PC-9 (cell line): ENCODE results near the gene SLC44A5. TPM values are rescaled to one million over a fixed set of nuclear protein-coding genes. Genes with fewer than 3 reads are reported as not detected.

ENCODE experiments used
- BruUV-seq: library from RNA; stranded (reverse); fragments of 400-500 nt; replicated peaks from 2 replicates; lab custom pipeline; 2021; lab: Mats Ljungman, UMichigan
- CTCF ChIA-PET: fragments of 300-600 bp; sonication (Branson Sonifier 250); formaldehyde crosslinking; loops from one replicate; lab custom pipeline; 2022; ENCODE audit warnings: antibody characterized with exemption; lab: Charles Lee
- POLR2A ChIA-PET: fragments of 300-600 bp; sonication (Branson Sonifier 250); formaldehyde crosslinking; loops from one replicate; lab custom pipeline; 2022; ENCODE audit warnings: antibody characterized with exemption; ENCODE audit not compliant: unreplicated experiment; lab: Charles Lee
- DNase-seq, 2 experiments: peaks; one replicate each; pipeline versions ENCODE4 v3.0.0 to v3.0.0-alpha.2; 2015 to 2022; ENCODE audit warnings: mixed read lengths in 1 of 2
- H2AFZ ChIP-seq: fragments of 200-600 bp; sonication (generic); 2 replicates; pipeline ENCODE4 v1.8.1; 2017; ENCODE audit warnings: antibody characterized with exemption
- H3F3A ChIP-seq: fragments of 200-600 bp; sonication (generic); 2 replicates; pipeline ENCODE4 v1.8.1; 2017; ENCODE audit warnings: antibody characterized with exemption, mild to moderate bottlenecking, low read depth; ENCODE audit not compliant: insufficient read depth
- H3K27ac ChIP-seq: fragments of 200-600 bp; sonication (generic); 2 replicates; pipeline ENCODE4 v1.6.1; 2016; ENCODE audit warnings: mixed run types
- H3K27me3 ChIP-seq: fragments of 200-600 bp; sonication (generic); 2 replicates; pipeline ENCODE4 v1.6.1; 2016; ENCODE audit warnings: low read depth, mixed run types; ENCODE audit not compliant: insufficient read depth
- H3K36me3 ChIP-seq: fragments of 200-600 bp; sonication (generic); 2 replicates; pipeline ENCODE4 v1.6.1; 2016; ENCODE audit warnings: low read depth, mixed run types
- H3K4me1 ChIP-seq: fragments of 200-600 bp; sonication (generic); replicated peaks from 2 replicates; pipeline ENCODE4 v1.6.1; 2016; ENCODE audit warnings: mixed run types; ENCODE audit not compliant: insufficient read depth
- H3K4me2 ChIP-seq: fragments of 200-600 bp; sonication (generic); 2 replicates; pipeline ENCODE4 v1.6.1; 2017; ENCODE audit warnings: mixed run types
- H3K4me3 ChIP-seq: fragments of 200-600 bp; sonication (generic); 2 replicates; pipeline ENCODE4 v1.6.1; 2016; ENCODE audit warnings: mixed run types
- H3K79me2 ChIP-seq: fragments of 200-600 bp; sonication (generic); 2 replicates; pipeline ENCODE4 v1.6.1; 2017; ENCODE audit warnings: low read depth, mixed run types
- H3K9me2 ChIP-seq: fragments of 200-600 bp; sonication (generic); 2 replicates; pipeline ENCODE4 v1.8.1; 2017; ENCODE audit warnings: mild to moderate bottlenecking; ENCODE audit not compliant: insufficient read depth
- H3K9me3 ChIP-seq: fragments of 200-600 bp; sonication (generic); 2 replicates; pipeline ENCODE4 v1.8.1; 2016; ENCODE audit warnings: low read depth; ENCODE audit not compliant: insufficient read depth
- H4K20me1 ChIP-seq: fragments of 200-600 bp; sonication (generic); 2 replicates; pipeline ENCODE4 v1.8.1; 2017; ENCODE audit not compliant: insufficient read depth
- EZH2 ChIP-seq: fragments of 200-600 bp; sonication (generic); IDR thresholded peaks from 2 replicates; pipeline ENCODE4 v1.8.0; 2017; ENCODE audit warnings: antibody characterized with exemption, low read depth
- intact Hi-C: fragments of 100-400 bp; cut with micrococcal nuclease; formaldehyde crosslinking; loops from one replicate; pipeline ENCODE4 v1.10.0; 2022; ENCODE audit not compliant: unreplicated experiment
- total RNA-seq: library from RNA; stranded (reverse); gene quantifications from 2 replicates; pipeline ENCODE4 v1.2.3, GENCODE V29; 2021
- TF ChIP-seq, protein P1 (sequence below): fragments of 200-600 bp; sonication (generic); conservative IDR thresholded peaks from 2 replicates; pipeline ENCODE4 v1.6.1; 2017; ENCODE audit warnings: mixed run types, antibody characterized with exemption, mild to moderate bottlenecking, moderate library complexity

SLC44A5 gene
- total RNA-seq, 1 experiment from 2014 or later = 0.09 TPM

DNA sequence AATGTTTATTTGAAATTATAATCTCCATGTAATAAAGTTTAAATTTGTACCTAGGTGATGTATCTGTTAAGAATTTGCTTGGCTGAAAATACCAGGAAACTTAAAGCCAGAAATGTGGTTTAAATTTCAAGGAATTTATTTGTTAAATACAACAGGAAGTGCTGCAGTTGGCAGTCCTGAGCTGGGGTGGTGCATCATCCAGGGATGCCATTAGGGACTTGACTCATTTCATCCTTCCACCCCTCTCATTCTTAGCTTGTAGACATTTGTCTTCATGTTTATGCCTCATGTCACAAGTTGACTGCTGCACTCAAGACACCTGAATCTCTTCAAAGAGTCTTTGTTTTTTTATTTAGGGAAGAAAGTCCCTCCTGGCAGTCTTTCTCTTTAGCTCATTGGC lies 300.8 kb downstream of the SLC44A5 start:
- ChIA-PET CTCF (no interaction called here), POLR2A (no interaction called here)
- H3K9me2 ChIP-seq = no peaks in the 10 kb centered on the region
- H3K79me2 ChIP-seq = no peaks in the 10 kb centered on the region
- H3K4me1 ChIP-seq = no peaks in the 10 kb centered on the region
- no peak overlapping the region for H2AFZ ChIP-seq
- no peak overlapping the region for H3K27ac ChIP-seq
- BruUV-seq = no TSS peak
- H3K4me3 ChIP-seq = no peak overlapping the region
- H3F3A ChIP-seq = no peaks in the 10 kb centered on the region
- TF ChIP-seq, protein P1, sequence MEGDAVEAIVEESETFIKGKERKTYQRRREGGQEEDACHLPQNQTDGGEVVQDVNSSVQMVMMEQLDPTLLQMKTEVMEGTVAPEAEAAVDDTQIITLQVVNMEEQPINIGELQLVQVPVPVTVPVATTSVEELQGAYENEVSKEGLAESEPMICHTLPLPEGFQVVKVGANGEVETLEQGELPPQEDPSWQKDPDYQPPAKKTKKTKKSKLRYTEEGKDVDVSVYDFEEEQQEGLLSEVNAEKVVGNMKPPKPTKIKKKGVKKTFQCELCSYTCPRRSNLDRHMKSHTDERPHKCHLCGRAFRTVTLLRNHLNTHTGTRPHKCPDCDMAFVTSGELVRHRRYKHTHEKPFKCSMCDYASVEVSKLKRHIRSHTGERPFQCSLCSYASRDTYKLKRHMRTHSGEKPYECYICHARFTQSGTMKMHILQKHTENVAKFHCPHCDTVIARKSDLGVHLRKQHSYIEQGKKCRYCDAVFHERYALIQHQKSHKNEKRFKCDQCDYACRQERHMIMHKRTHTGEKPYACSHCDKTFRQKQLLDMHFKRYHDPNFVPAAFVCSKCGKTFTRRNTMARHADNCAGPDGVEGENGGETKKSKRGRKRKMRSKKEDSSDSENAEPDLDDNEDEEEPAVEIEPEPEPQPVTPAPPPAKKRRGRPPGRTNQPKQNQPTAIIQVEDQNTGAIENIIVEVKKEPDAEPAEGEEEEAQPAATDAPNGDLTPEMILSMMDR = no peak
- no peak for TF ChIP-seq EZH2
- no peak overlapping the region for H3K4me2 ChIP-seq
- H4K20me1 ChIP-seq = no peaks in the 10 kb centered on the region
- no peaks in the 10 kb centered on the region for H3K36me3 ChIP-seq
- no peaks in the 10 kb centered on the region for H3K27me3 ChIP-seq
- H3K9me3 ChIP-seq = no peaks in the 10 kb centered on the region
- intact Hi-C loops = no loop called here
- no peak for DNase-seq

DNA sequence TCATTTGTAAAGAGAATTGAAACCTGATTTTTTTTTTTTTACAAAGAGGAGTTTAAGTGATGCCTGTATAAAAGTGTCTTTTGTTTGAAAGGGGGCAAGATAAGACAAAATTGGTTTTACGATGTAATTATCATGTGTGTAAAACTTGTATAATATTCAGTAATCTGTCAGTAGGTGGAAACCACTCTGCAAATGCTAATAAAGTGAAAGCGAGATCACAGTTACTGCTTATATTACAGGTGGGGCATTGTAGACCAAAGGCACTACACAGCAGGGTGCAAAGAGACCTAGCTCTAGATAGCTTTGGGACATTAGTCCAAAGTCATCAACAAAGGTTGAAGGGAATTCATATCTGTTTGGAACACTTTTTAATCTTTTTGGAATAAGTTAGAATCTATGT lies 302.5 kb downstream of the SLC44A5 start:
- H3K4me3 ChIP-seq = no peak overlapping the region
- BruUV-seq = no TSS peak
- H2AFZ ChIP-seq = no peak overlapping the region
- H3K36me3 ChIP-seq = no peaks in the 10 kb centered on the region
- no peaks in the 10 kb centered on the region for H3F3A ChIP-seq
- no peaks in the 10 kb centered on the region for H3K4me1 ChIP-seq
- intact Hi-C loops = no loop called here
- TF ChIP-seq, protein P1 = no peak
- TF ChIP-seq EZH2 = no peak
- H3K27me3 ChIP-seq = no peaks in the 10 kb centered on the region
- H3K27ac ChIP-seq = no peak overlapping the region
- no peaks in the 10 kb centered on the region for H3K9me2 ChIP-seq
- H3K79me2 ChIP-seq = no peaks in the 10 kb centered on the region
- no peaks in the 10 kb centered on the region for H4K20me1 ChIP-seq
- DNase-seq = no peak
- ChIA-PET CTCF (no interaction called here), POLR2A (no interaction called here)
- H3K4me2 ChIP-seq = no peak overlapping the region
- H3K9me3 ChIP-seq = no peaks in the 10 kb centered on the region

DNA sequence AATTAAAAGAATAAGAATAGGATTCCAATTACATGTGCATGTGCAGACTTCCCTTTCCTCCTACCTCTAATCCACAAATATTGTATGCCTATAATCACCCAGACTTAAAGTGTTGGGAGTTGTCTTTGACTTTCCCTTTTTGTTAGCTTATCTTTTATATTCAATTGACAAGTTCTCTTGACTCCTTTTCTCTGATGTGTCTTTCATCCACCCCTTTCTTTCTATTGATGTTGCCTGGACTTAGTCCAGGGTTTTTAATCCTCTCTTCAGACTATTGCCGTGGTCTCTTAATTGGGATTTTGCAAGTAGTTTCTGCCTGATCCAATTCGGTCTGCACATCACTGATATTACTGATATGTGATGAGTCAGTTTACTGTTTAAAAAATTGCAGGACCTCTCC lies 305.9 kb downstream of the SLC44A5 start:
- BruUV-seq = no TSS peak
- Histone ChIP-seq H3F3A (no peaks in the 10 kb centered on the region), H3K79me2 (no peaks in the 10 kb centered on the region), H3K36me3 (no peaks in the 10 kb centered on the region), H3K9me3 (no peaks in the 10 kb centered on the region), H2AFZ (no peak overlapping the region), H3K4me3 (no peak overlapping the region), H3K9me2 (no peaks in the 10 kb centered on the region; the same call in 1 of the 2 replicates), H3K4me2 (no peak overlapping the region), H3K27ac (no peak overlapping the region), H3K27me3 (no peaks in the 10 kb centered on the region), H3K4me1 (no peaks in the 10 kb centered on the region), H4K20me1 (no peaks in the 10 kb centered on the region)
- intact Hi-C loops = no loop called here
- no peak for DNase-seq
- CTCF ChIA-PET = no interaction called here
- no peak for TF ChIP-seq EZH2
- TF ChIP-seq, protein P1 = no peak
- POLR2A ChIA-PET = no interaction called here
